ENCODE results near the gene RBM10. TPM values are rescaled to one million over a fixed set of nuclear protein-coding genes. Genes with fewer than 3 reads are reported as not detected.
"Not testable (repeated sequence)": the region's sequence is repeated elsewhere in the genome, so short reads cannot be mapped to it uniquely, and the experiment has no call there.

The RBM10 gene
- total RNA-seq, 3 donors from 2014 or later = 28.2 to 33.1 (median 31.0) TPM

DNA sequence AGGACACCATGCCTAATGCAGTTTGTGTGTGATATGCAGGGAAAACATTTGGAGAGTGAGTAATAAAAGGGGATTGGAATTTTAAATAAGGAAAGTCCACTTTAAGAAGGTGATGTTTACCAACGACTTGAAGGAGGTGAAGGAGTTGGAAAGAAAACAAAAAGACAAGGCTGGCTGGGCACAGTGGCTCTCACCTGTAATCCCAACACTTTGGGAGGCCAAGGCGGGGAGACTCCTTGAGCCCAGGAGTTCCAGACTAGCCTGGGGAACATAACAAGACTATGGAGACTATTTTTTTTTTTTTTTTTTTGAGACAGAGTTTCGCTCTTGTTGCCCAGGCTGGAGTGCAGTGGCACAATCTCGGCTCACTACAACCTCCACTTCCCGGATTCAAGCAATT, 11.5 kb upstream of the RBM10 start:
- Histone ChIP-seq H3K27ac (no peak overlapping the region), H3K9me3 (no peaks in the 10 kb centered on the region), H3K4me3 (no peak overlapping the region), H3K4me1 (no peaks in the 10 kb centered on the region), H3K27me3 (peaks cover 0 to 14% of the 10 kb centered on the region in 2 donors), H3K36me3 (no peaks in the 10 kb centered on the region)
- DNase-seq (ENCODE audit: low spot score in 2 of 2) = no peak
- TF ChIP-seq, protein P1, sequence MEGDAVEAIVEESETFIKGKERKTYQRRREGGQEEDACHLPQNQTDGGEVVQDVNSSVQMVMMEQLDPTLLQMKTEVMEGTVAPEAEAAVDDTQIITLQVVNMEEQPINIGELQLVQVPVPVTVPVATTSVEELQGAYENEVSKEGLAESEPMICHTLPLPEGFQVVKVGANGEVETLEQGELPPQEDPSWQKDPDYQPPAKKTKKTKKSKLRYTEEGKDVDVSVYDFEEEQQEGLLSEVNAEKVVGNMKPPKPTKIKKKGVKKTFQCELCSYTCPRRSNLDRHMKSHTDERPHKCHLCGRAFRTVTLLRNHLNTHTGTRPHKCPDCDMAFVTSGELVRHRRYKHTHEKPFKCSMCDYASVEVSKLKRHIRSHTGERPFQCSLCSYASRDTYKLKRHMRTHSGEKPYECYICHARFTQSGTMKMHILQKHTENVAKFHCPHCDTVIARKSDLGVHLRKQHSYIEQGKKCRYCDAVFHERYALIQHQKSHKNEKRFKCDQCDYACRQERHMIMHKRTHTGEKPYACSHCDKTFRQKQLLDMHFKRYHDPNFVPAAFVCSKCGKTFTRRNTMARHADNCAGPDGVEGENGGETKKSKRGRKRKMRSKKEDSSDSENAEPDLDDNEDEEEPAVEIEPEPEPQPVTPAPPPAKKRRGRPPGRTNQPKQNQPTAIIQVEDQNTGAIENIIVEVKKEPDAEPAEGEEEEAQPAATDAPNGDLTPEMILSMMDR (IDR thresholded peaks at IDR 0.05) = no peak
- intact Hi-C loops (cut with DNase I; ENCODE audit: low total_unique reads) = no loop called here

- peaks cover 0 to 31% of the 10 kb centered on the region in 2 donors for H3K27me3 ChIP-seq
- H3K9me3 ChIP-seq; H3K27ac ChIP-seq; H3K4me3 ChIP-seq; intact Hi-C loops (cut with DNase I; ENCODE audit: low total_unique reads); DNase-seq (ENCODE audit: low spot score in 2 of 2); H3K4me1 ChIP-seq; H3K36me3 ChIP-seq: not testable (repeated sequence)
Observed at GRCh38 chrX:47135650-47136049, 9.4 kb upstream of the RBM10 start.

GRCh38 chrX:47138171-47138570, 6.8 kb upstream of the RBM10 start:
- no peak overlapping the region for H3K27ac ChIP-seq
- H3K36me3 ChIP-seq = no peaks in the 10 kb centered on the region
- no peak overlapping the region for H3K4me3 ChIP-seq
- no peaks in the 10 kb centered on the region for H3K9me3 ChIP-seq
- TF ChIP-seq POLR2A (IDR thresholded peaks at IDR 0.05) (no peak), POLR2AphosphoS5 (IDR thresholded peaks at IDR 0.05) (no peak)
- TF ChIP-seq, protein P1 (IDR thresholded peaks at IDR 0.05) = no peak
- intact Hi-C loops (cut with DNase I; ENCODE audit: low total_unique reads) = no loop called here
- no peaks in the 10 kb centered on the region for H3K4me1 ChIP-seq
- DNase-seq (ENCODE audit: low spot score in 2 of 2) = no peak
- H3K27me3 ChIP-seq = peaks cover 0 to 40% of the 10 kb centered on the region in 2 donors

DNA sequence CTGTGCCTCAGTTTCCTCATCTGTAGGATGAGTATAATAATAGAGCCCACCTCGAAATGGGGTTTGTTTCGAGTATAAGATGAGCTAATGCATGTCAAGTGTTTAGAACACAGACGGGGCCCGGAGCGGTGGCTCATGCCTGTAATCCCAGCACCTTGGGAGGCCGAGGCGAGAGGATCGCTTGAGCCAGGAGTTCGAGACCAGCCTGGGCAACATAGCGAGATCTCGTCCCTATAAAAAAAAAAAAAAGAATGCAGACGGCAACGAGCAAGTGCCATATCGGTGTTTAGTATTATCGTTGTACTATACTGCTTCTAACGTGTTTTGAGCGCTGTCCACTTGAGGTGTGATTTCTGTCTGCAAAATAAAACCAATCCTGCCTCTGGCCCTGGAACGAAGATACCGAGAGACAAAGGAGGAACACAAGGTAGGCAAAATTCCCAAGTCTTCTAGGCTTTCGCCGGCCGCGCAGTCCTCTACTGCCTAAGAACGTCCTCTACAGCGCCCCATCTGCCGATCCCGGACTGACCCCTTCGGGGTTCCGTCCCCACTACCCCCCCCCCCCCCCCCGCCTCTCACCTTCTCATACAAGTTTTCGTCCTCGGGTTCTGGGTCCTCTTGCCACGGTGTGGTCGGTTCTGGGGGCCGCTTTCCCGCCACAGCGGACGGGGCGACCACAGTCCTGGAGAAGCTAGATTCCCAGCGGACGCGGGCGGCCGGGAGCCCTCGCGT, 961 bp upstream of the RBM10 start:
- TF ChIP-seq POLR2AphosphoS5 (IDR thresholded peaks at IDR 0.05) (no peak), POLR2A (IDR thresholded peaks at IDR 0.05) (no peak)
- TF ChIP-seq, protein P1 (IDR thresholded peaks at IDR 0.05) = no peak
- peaks cover 0 to 45% of the 10 kb centered on the region in 2 donors for H3K27me3 ChIP-seq
- no peaks in the 10 kb centered on the region for H3K9me3 ChIP-seq
- DNase-seq (ENCODE audit: low spot score in 2 of 2) = no peak
- peak overlapping the region; percentile 91 to 97 for H3K27ac ChIP-seq
- no peaks in the 10 kb centered on the region for H3K36me3 ChIP-seq
- intact Hi-C loops (cut with DNase I; ENCODE audit: low total_unique reads) = no loop called here
- no peaks in the 10 kb centered on the region for H3K4me1 ChIP-seq
- H3K4me3 ChIP-seq = peak overlapping the region; percentile 61 to 86 (median 70)

DNA sequence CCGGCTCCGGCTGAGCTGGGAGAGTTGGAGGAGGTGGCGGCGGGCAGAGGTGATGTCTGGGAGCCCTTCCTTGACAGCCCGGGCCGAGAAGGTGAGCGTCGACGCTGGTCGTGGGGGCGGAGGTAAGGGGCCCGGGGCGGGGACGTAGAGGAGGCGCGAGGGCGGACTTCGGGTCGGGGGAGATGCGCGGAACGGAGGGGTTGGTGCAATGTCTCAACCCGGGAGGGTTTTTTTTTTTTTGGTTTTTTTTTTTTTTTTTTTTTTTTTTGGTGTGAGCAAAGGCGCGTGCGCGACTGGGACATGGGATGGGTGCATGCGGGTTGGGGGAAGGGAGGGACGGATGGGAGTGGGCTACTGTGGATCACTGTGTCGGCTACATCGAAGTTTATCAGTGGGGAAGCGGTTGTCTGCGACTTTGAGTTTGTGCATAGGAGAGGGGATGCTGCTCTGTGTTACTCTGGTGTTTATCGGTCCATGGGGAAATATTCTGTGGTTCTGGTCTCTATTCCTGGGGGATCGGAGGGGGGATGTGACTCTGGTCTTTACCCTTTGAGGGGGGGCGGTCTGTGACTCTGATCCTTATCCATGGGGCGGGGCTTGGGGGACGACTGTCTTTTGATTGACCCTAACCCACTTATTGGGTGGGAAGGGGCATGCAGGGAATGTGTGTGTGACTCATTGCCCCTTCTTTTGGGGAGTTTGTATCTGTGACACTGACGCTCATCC, 537 bp downstream of the RBM10 start:
- intact Hi-C loops (cut with DNase I; ENCODE audit: low total_unique reads) = no loop called here
- no peaks in the 10 kb centered on the region for H3K4me1 ChIP-seq
- TF ChIP-seq POLR2AphosphoS5 (IDR thresholded peaks at IDR 0.05) = no peak
- TF ChIP-seq, protein P1 (IDR thresholded peaks at IDR 0.05) = no peak
- no peak for TF ChIP-seq POLR2A (IDR thresholded peaks at IDR 0.05)
- H3K27ac ChIP-seq = peak overlapping the region; percentile 91 to 97
- H3K4me3 ChIP-seq = peak overlapping the region; percentile 61 to 86 (median 70)
- no peaks in the 10 kb centered on the region for H3K36me3 ChIP-seq
- H3K27me3 ChIP-seq = peaks cover 0 to 31% of the 10 kb centered on the region in 2 donors
- DNase-seq (ENCODE audit: low spot score in 2 of 2) = no peak
- H3K9me3 ChIP-seq = no peaks in the 10 kb centered on the region
